Neural progenitor cell (in vitro differentiated cells): ENCODE measurements around the gene TNFRSF14.
"Not testable (repeated sequence)": the region's sequence is repeated elsewhere in the genome, so short reads cannot be mapped to it uniquely, and the experiment has no call there.

ENCODE experiments used
- EZH2 ChIP-seq: fragments of 200-600 bp; sonication (generic); IDR thresholded peaks from 2 replicates; pipeline ENCODE4 v1.6.1; 2017; ENCODE audit warnings: antibody characterized with exemption, mild to moderate bottlenecking, moderate library complexity
- EZH2phosphoT487 ChIP-seq: fragments of 200-600 bp; sonication (generic); IDR thresholded peaks from 2 replicates; pipeline ENCODE4 v1.6.1; 2017; ENCODE audit warnings: antibody characterized with exemption
- TF ChIP-seq, protein P1 (sequence below): fragments of 200-600 bp; sonication (generic); IDR thresholded peaks from 2 replicates; pipeline ENCODE4 v1.5.1; 2017; ENCODE audit warnings: antibody characterized with exemption, mild to moderate bottlenecking

DNA sequence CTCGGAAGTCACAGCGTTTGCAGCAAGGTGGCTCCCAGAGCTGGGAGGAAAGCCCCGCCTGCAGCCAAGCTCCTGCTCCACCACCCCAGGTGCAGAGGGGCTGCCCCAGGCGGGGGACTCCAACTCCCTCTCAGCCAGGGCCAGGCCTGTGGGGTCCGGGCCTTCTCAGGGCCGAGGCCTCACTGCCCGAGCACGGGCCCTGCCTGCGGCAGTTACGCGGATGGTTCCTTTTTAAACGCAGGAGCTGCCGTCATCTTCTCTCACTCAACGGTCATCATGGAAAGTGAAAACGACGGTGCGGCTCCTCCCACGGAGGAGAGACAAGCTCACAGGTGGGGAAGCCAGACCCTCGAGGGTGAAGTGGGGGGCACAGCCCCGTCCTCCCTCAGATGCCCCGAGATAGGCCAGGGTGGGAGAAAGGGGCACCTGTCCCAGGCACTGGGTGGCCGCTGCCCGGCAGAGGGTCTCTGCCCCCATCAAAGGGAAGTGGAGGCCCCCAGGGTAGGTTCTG, 21.4 kb downstream of the TNFRSF14 start:
- TF ChIP-seq, protein P1, sequence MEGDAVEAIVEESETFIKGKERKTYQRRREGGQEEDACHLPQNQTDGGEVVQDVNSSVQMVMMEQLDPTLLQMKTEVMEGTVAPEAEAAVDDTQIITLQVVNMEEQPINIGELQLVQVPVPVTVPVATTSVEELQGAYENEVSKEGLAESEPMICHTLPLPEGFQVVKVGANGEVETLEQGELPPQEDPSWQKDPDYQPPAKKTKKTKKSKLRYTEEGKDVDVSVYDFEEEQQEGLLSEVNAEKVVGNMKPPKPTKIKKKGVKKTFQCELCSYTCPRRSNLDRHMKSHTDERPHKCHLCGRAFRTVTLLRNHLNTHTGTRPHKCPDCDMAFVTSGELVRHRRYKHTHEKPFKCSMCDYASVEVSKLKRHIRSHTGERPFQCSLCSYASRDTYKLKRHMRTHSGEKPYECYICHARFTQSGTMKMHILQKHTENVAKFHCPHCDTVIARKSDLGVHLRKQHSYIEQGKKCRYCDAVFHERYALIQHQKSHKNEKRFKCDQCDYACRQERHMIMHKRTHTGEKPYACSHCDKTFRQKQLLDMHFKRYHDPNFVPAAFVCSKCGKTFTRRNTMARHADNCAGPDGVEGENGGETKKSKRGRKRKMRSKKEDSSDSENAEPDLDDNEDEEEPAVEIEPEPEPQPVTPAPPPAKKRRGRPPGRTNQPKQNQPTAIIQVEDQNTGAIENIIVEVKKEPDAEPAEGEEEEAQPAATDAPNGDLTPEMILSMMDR: not testable (repeated sequence)
- TF ChIP-seq EZH2phosphoT487, EZH2: not testable (repeated sequence)
